ENCODE results near the gene FAT1.
A peak's percentile ranks its signal among the peaks of the same experiment; 100 is the strongest.

Gene FAT1

GRCh38 chr4:186680641-186681040, 43.0 kb downstream of the FAT1 start:
- H3K9me3 ChIP-seq: no peaks in the 10 kb centered on the region
- no peak overlapping the region for H3K4me3 ChIP-seq (ENCODE audit: low read depth, low read length)
- H3K27me3 ChIP-seq: no peaks in the 10 kb centered on the region
- H3K36me3 ChIP-seq: no peaks in the 10 kb centered on the region
- no peaks in the 10 kb centered on the region for H3K4me1 ChIP-seq
- DNase-seq: no peak
- no peak for TF ChIP-seq CTCF (IDR thresholded peaks at IDR 0.05; ENCODE audit: low read depth, low read length)

- H3K9me3 ChIP-seq: no peaks in the 10 kb centered on the region
- no peak for TF ChIP-seq CTCF (IDR thresholded peaks at IDR 0.05; ENCODE audit: low read depth, low read length)
- H3K4me3 ChIP-seq (ENCODE audit: low read depth, low read length): no peak overlapping the region
- no peaks in the 10 kb centered on the region for H3K4me1 ChIP-seq
- no peak for DNase-seq
- H3K27me3 ChIP-seq: peaks cover 6% of the 10 kb centered on the region; the same call in 1 of the 2 replicates
- H3K36me3 ChIP-seq: no peaks in the 10 kb centered on the region
Measured at GRCh38 chr4:186676531-186677161, 47.0 kb downstream of the FAT1 start.

GRCh38 chr4:186669735-186670134, 53.9 kb downstream of the FAT1 start:
- no peak overlapping the region for H3K4me3 ChIP-seq (ENCODE audit: low read depth, low read length)

GRCh38 chr4:186669159-186669731, 54.4 kb downstream of the FAT1 start:
- Histone ChIP-seq H3K4me3 (ENCODE audit: low read depth, low read length) (no peak overlapping the region), H3K4me1 (no peaks in the 10 kb centered on the region), H3K36me3 (no peaks in the 10 kb centered on the region), H3K27me3 (peaks cover 21% of the 10 kb centered on the region), H3K9me3 (no peaks in the 10 kb centered on the region)
- peak; percentile 45 for TF ChIP-seq CTCF (IDR thresholded peaks at IDR 0.05; ENCODE audit: low read depth, low read length)
- DNase-seq: no peak

More at GRCh38 chr4:186669735-186670134, 53.9 kb downstream of the FAT1 start:
- TF ChIP-seq CTCF (IDR thresholded peaks at IDR 0.05; ENCODE audit: low read depth, low read length): no peak
- DNase-seq: no peak
- Histone ChIP-seq H3K27me3 (peaks cover 21% of the 10 kb centered on the region), H3K36me3 (no peaks in the 10 kb centered on the region), H3K4me1 (no peaks in the 10 kb centered on the region), H3K9me3 (no peaks in the 10 kb centered on the region)

- TF ChIP-seq CTCF (IDR thresholded peaks at IDR 0.05; ENCODE audit: low read depth, low read length): no peak
- Histone ChIP-seq H3K4me3 (ENCODE audit: low read depth, low read length) (no peak overlapping the region), H3K4me1 (no peaks in the 10 kb centered on the region), H3K36me3 (no peaks in the 10 kb centered on the region), H3K27me3 (peaks cover 19% of the 10 kb centered on the region), H3K9me3 (no peaks in the 10 kb centered on the region)
- DNase-seq: no peak
Measured at GRCh38 chr4:186666750-186667149, 56.9 kb downstream of the FAT1 start.

GRCh38 chr4:186666252-186666651, 57.4 kb downstream of the FAT1 start:
- no peak for TF ChIP-seq CTCF (IDR thresholded peaks at IDR 0.05; ENCODE audit: low read depth, low read length)
- DNase-seq: no peak
- no peaks in the 10 kb centered on the region for H3K4me1 ChIP-seq
- H3K4me3 ChIP-seq (ENCODE audit: low read depth, low read length): no peak overlapping the region
- peaks cover 18% of the 10 kb centered on the region for H3K27me3 ChIP-seq
- H3K36me3 ChIP-seq: no peaks in the 10 kb centered on the region
- no peaks in the 10 kb centered on the region for H3K9me3 ChIP-seq
